ENCODE measurements around the gene UCK2. TPM values are rescaled to one million over a fixed set of nuclear protein-coding genes. Genes with fewer than 3 reads are reported as not detected.

UCK2 gene
- total RNA-seq, 1 donor from 2014 or later: 44.2 TPM

- no peak for DNase-seq (ENCODE audit: low spot score)
- no peaks in the 10 kb centered on the region for H3K4me1 Mint-ChIP-seq (ENCODE audit: low read depth)
- TF ChIP-seq CTCF (IDR thresholded peaks at IDR 0.05): peak; percentile 80
- no peak overlapping the region for H3K4me3 Mint-ChIP-seq (ENCODE audit: unreplicated experiment)
- no peaks in the 10 kb centered on the region for H3K27me3 Mint-ChIP-seq (ENCODE audit: low read depth)
- H3K9me3 Mint-ChIP-seq (ENCODE audit: low read depth): no peaks in the 10 kb centered on the region
- no peak overlapping the region for H3K27ac Mint-ChIP-seq (ENCODE audit: unreplicated experiment)
- H3K36me3 Mint-ChIP-seq (ENCODE audit: low read depth): no peaks in the 10 kb centered on the region
Measured at GRCh38 chr1:165928075-165928731, 100.8 kb downstream of the UCK2 start.

- no peak for TF ChIP-seq CTCF (IDR thresholded peaks at IDR 0.05)
- H3K36me3 Mint-ChIP-seq (ENCODE audit: low read depth): no peaks in the 10 kb centered on the region
- H3K9me3 Mint-ChIP-seq (ENCODE audit: low read depth): no peaks in the 10 kb centered on the region
- no peaks in the 10 kb centered on the region for H3K4me1 Mint-ChIP-seq (ENCODE audit: low read depth)
- H3K27me3 Mint-ChIP-seq (ENCODE audit: low read depth): no peaks in the 10 kb centered on the region
- H3K27ac Mint-ChIP-seq (ENCODE audit: unreplicated experiment): no peak overlapping the region
- DNase-seq (ENCODE audit: low spot score): no peak
- H3K4me3 Mint-ChIP-seq (ENCODE audit: unreplicated experiment): no peak overlapping the region
Measured at GRCh38 chr1:165930961-165931360, 103.5 kb downstream of the UCK2 start.

- Mint-ChIP-seq H3K4me3 (ENCODE audit: unreplicated experiment) (no peak overlapping the region), H3K4me1 (ENCODE audit: low read depth) (no peaks in the 10 kb centered on the region), H3K27me3 (ENCODE audit: low read depth) (no peaks in the 10 kb centered on the region), H3K9me3 (ENCODE audit: low read depth) (no peaks in the 10 kb centered on the region), H3K36me3 (ENCODE audit: low read depth) (no peaks in the 10 kb centered on the region), H3K27ac (ENCODE audit: unreplicated experiment) (no peak overlapping the region)
- DNase-seq (ENCODE audit: low spot score): no peak
- no peak for TF ChIP-seq CTCF (IDR thresholded peaks at IDR 0.05)
Measured at GRCh38 chr1:165933446-165934170, 106.2 kb downstream of the UCK2 start.

GRCh38 chr1:165936542-165936941 lies 109.1 kb downstream of the UCK2 start:
- no peaks in the 10 kb centered on the region for H3K36me3 Mint-ChIP-seq (ENCODE audit: low read depth)
- H3K27me3 Mint-ChIP-seq (ENCODE audit: low read depth): peaks cover 1% of the 10 kb centered on the region
- no peak for DNase-seq (ENCODE audit: low spot score)
- H3K4me3 Mint-ChIP-seq (ENCODE audit: unreplicated experiment): no peak overlapping the region
- H3K9me3 Mint-ChIP-seq (ENCODE audit: low read depth): no peaks in the 10 kb centered on the region
- no peaks in the 10 kb centered on the region for H3K4me1 Mint-ChIP-seq (ENCODE audit: low read depth)
- no peak for TF ChIP-seq CTCF (IDR thresholded peaks at IDR 0.05)
- H3K27ac Mint-ChIP-seq (ENCODE audit: unreplicated experiment): no peak overlapping the region

- Mint-ChIP-seq H3K4me1 (ENCODE audit: low read depth) (no peaks in the 10 kb centered on the region), H3K27me3 (ENCODE audit: low read depth) (peaks cover 5% of the 10 kb centered on the region), H3K4me3 (ENCODE audit: unreplicated experiment) (no peak overlapping the region), H3K27ac (ENCODE audit: unreplicated experiment) (no peak overlapping the region), H3K9me3 (ENCODE audit: low read depth) (no peaks in the 10 kb centered on the region), H3K36me3 (ENCODE audit: low read depth) (no peaks in the 10 kb centered on the region)
- TF ChIP-seq CTCF (IDR thresholded peaks at IDR 0.05): no peak
- no peak for DNase-seq (ENCODE audit: low spot score)
Measured at GRCh38 chr1:165937829-165938228, 110.4 kb downstream of the UCK2 start.

Measured in chondrocyte (in vitro differentiated cells).